Lower lobe of right lung (tissue), 2 donors: ENCODE data around the gene PCDH18. TPM values are rescaled to one million over a fixed set of nuclear protein-coding genes. Genes with fewer than 3 reads are reported as not detected.
A peak's percentile ranks its signal among the peaks of the same experiment; 100 is the strongest.

Experiments used
- ATAC-seq, 2 donors: fragments of 200-7000 bp; cut with Tn5 transposase; one replicate each; pipeline ENCODE4 v1.9.1; 2020 to 2022; ENCODE audit warnings: mild to moderate bottlenecking in 2 of 2, moderate library complexity in 2 of 2
- DNase-seq: peaks from one replicate; pipeline ENCODE4 v3.0.0-alpha.2; 2020
- H3K27ac ChIP-seq: fragments of 200-600 bp; one replicate; pipeline ENCODE4 v1.8.0; 2022
- H3K27me3 ChIP-seq: fragments of 200-600 bp; one replicate; pipeline ENCODE4 v1.8.0; 2022; ENCODE audit warnings: low read depth
- H3K36me3 ChIP-seq: fragments of 200-600 bp; one replicate; pipeline ENCODE4 v1.8.0; 2022; ENCODE audit warnings: mild to moderate bottlenecking
- H3K4me1 ChIP-seq: fragments of 200-600 bp; one replicate; pipeline ENCODE4 v1.8.0; 2022
- H3K4me3 ChIP-seq: fragments of 200-600 bp; one replicate; pipeline ENCODE4 v1.8.0; 2022; ENCODE audit warnings: mild to moderate bottlenecking
- H3K9me3 ChIP-seq: fragments of 200-600 bp; one replicate; pipeline ENCODE4 v1.8.0; 2022
- intact Hi-C: fragments of 100-400 bp; cut with DNase I; formaldehyde crosslinking; loops from one replicate; pipeline ENCODE4 v1.11.0; 2022
- total RNA-seq: library from RNA; stranded (reverse); fragmentation: NEBNext Ultra II Directional; extraction: Animal tissue kit (Norgen Biotek cat#: 25700); gene quantifications from one replicate; pipeline ENCODE4 v1.2.1, GENCODE V29; 2021
- TF ChIP-seq, protein P1 (sequence below): fragments of 200-600 bp; IDR thresholded peaks from one replicate; pipeline ENCODE4 v1.8.0; 2022; ENCODE audit warnings: antibody characterized with exemption, mild to moderate bottlenecking
- donor health status: DM: no; HTN: yes; CAD: no; lungs with severe emphysema.

PCDH18 gene
- total RNA-seq, 1 donor from 2014 or later = 10.8 TPM

DNA sequence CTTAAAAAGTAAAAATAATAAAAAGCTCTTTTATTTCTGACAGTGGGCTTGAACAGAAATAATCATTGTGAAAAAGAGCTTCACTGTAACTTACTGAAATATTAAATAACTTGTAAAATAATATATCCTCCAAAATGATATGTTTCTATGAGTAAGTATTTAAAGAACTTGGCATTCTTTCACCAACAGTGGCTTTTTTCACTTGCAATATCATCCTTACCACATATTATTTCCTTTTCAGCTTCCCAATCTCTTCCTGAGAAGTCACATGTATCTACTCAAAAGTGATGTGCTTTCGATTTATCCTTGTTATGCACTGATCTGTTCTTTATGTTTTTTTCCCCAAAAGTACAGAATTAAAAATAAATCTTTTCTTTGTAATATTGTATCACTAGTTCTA lies 2.2 kb upstream of the PCDH18 start:
- TF ChIP-seq, protein P1, sequence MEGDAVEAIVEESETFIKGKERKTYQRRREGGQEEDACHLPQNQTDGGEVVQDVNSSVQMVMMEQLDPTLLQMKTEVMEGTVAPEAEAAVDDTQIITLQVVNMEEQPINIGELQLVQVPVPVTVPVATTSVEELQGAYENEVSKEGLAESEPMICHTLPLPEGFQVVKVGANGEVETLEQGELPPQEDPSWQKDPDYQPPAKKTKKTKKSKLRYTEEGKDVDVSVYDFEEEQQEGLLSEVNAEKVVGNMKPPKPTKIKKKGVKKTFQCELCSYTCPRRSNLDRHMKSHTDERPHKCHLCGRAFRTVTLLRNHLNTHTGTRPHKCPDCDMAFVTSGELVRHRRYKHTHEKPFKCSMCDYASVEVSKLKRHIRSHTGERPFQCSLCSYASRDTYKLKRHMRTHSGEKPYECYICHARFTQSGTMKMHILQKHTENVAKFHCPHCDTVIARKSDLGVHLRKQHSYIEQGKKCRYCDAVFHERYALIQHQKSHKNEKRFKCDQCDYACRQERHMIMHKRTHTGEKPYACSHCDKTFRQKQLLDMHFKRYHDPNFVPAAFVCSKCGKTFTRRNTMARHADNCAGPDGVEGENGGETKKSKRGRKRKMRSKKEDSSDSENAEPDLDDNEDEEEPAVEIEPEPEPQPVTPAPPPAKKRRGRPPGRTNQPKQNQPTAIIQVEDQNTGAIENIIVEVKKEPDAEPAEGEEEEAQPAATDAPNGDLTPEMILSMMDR = no peak
- H3K4me1 ChIP-seq = no peaks in the 10 kb centered on the region
- DNase-seq (no peak), ATAC-seq (no peak)
- H3K27me3 ChIP-seq = no peaks in the 10 kb centered on the region
- no peaks in the 10 kb centered on the region for H3K9me3 ChIP-seq
- intact Hi-C loops = no loop called here
- no peak overlapping the region for H3K4me3 ChIP-seq
- H3K27ac ChIP-seq = no peak overlapping the region
- no peaks in the 10 kb centered on the region for H3K36me3 ChIP-seq

DNA sequence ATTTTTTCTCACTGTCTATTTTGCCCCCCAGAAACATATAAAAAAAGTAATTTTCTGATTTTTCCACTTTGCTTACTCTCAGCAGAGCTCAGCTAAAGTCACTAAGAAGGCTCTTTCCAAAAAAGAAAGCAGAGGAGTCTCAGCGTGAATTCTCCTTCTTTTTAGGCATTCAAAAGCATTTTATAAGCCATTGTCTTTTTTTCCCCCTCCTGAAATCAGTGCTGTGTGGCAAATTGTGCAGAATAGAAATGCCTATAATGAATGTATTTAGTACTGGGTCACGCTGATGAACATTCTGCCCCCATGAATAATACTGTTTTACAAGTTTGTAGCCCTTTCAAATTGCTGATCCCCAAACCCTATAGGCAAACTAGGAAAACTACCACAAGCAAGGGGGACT lies 1.6 kb upstream of the PCDH18 start:
- DNase-seq (no peak), ATAC-seq (no peak)
- H3K27ac ChIP-seq = peak overlapping the region; percentile 72
- H3K4me1 ChIP-seq = no peaks in the 10 kb centered on the region
- H3K27me3 ChIP-seq = no peaks in the 10 kb centered on the region
- no peaks in the 10 kb centered on the region for H3K36me3 ChIP-seq
- no peaks in the 10 kb centered on the region for H3K9me3 ChIP-seq
- intact Hi-C loops = no loop called here
- TF ChIP-seq, protein P1 = no peak
- H3K4me3 ChIP-seq = peak overlapping the region; percentile 60

DNA sequence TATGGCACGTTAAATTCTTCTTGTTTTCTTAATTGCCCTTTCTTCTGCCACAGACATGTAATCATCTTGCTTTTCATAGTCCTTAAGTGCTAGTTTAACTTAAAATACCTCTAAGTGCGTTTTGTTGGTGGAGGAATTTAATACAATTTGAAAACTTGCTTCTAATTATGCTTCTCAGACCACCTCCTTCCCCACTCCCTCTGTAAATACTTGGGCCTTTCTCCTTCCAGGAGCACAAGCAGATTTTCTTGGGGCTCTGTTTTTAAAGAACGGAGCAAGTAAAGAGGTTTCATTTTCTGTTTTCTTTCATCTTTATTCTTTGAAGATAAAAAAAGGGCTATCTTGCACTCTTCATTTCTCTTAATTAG lies 559 bp upstream of the PCDH18 start:
- ATAC-seq (no peak), DNase-seq (no peak)
- peak overlapping the region; percentile 72 for H3K27ac ChIP-seq
- H3K36me3 ChIP-seq = no peaks in the 10 kb centered on the region
- H3K4me3 ChIP-seq = peak overlapping the region; percentile 60
- no peaks in the 10 kb centered on the region for H3K27me3 ChIP-seq
- H3K9me3 ChIP-seq = no peaks in the 10 kb centered on the region
- TF ChIP-seq, protein P1 = no peak
- intact Hi-C loops = no loop called here
- H3K4me1 ChIP-seq = no peaks in the 10 kb centered on the region

GRCh38 chr4:137531168-137531985 lies 917 bp downstream of the PCDH18 start:
- Histone ChIP-seq H3K4me1 (no peaks in the 10 kb centered on the region), H3K9me3 (no peaks in the 10 kb centered on the region), H3K36me3 (no peaks in the 10 kb centered on the region), H3K27ac (peak overlapping the region; percentile 72), H3K27me3 (no peaks in the 10 kb centered on the region), H3K4me3 (peak overlapping the region; percentile 60)
- ATAC-seq (peak in 1 of 2 donors; percentile 43), DNase-seq (no peak)
- TF ChIP-seq, protein P1 = peak; percentile 14
- intact Hi-C loops = no loop called here

DNA sequence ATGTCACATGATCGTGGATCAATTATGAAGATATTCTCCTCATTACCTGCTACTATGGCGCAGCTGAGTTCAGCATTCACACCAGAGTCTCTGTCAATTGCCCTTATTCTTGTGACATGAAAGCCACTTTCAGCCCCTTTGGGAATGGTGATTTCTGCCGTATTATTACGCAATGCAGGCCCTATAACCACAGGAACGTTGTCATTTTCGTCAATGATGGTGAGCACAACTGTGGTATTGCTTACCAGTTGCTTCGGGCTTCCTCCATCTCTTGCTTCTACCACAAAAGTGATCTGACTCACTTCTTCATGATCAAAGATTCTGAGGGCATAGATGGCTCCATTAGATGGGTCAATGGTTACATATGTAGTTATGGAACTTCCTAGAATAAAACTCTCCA lies 2.1 kb downstream of the PCDH18 start:
- intact Hi-C loops = no loop called here
- H3K9me3 ChIP-seq = no peaks in the 10 kb centered on the region
- ATAC-seq (no peak), DNase-seq (no peak)
- H3K4me3 ChIP-seq = peak overlapping the region; percentile 60
- TF ChIP-seq, protein P1 = no peak
- H3K27ac ChIP-seq = peak overlapping the region; percentile 13
- H3K4me1 ChIP-seq = no peaks in the 10 kb centered on the region
- H3K27me3 ChIP-seq = no peaks in the 10 kb centered on the region
- H3K36me3 ChIP-seq = no peaks in the 10 kb centered on the region
